Keratinocyte (primary cell): Measurements from ENCODE around the gene MYH9.

Experiments
- EZH2 ChIP-seq: IDR thresholded peaks from one replicate; pipeline ENCODE4 v1.6.1; 2012; ENCODE audit warnings: inconsistent platforms, mild to moderate bottlenecking, low read length, moderate library complexity
- TF ChIP-seq, protein P1 (sequence below), 3 experiments: IDR thresholded peaks in 1 of 3; conservative IDR thresholded peaks in 1 of 3; optimal IDR thresholded peaks in 1 of 3; 2 replicates in 2 of 3; 3 replicates in 1 of 3; pipeline versions ENCODE3 to v1.5.1; 2011; ENCODE audit warnings: low read length in 3 of 3, mild to moderate bottlenecking in 3 of 3, moderate library complexity in 2 of 3, control low read depth in 1 of 3, inconsistent platforms in 1 of 3; ENCODE audit not compliant: insufficient read depth in 2 of 3; ENCODE audit errors: extremely low read depth in 1 of 3

DNA sequence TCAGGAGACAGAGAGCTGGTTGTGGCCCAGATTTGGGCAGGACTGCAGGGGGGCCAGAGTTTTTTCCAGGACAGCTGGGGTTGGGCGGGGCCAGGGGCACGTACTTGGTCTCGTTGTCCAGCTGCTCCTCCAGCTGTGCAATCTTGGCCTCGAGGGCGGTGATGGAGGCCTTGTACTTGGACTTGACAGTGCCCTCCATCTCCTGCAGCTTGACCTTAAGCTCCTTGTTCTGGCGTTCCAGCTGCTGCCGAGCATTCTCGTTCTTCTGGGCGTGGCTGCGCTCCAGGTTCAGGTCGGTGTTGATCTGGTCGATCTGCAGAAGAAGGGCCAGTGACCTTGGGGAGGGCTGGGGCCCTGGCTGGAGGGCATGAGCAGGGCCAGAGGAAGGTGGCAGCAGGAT is 102.8 kb downstream of the MYH9 start:
- TF ChIP-seq, protein P1, sequence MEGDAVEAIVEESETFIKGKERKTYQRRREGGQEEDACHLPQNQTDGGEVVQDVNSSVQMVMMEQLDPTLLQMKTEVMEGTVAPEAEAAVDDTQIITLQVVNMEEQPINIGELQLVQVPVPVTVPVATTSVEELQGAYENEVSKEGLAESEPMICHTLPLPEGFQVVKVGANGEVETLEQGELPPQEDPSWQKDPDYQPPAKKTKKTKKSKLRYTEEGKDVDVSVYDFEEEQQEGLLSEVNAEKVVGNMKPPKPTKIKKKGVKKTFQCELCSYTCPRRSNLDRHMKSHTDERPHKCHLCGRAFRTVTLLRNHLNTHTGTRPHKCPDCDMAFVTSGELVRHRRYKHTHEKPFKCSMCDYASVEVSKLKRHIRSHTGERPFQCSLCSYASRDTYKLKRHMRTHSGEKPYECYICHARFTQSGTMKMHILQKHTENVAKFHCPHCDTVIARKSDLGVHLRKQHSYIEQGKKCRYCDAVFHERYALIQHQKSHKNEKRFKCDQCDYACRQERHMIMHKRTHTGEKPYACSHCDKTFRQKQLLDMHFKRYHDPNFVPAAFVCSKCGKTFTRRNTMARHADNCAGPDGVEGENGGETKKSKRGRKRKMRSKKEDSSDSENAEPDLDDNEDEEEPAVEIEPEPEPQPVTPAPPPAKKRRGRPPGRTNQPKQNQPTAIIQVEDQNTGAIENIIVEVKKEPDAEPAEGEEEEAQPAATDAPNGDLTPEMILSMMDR (optimal IDR thresholded peaks at IDR 0.05 in 1 of 3, IDR thresholded peaks at IDR 0.05 in 1 of 3, conservative IDR thresholded peaks at IDR 0.05 in 1 of 3; ENCODE audit: extremely low read depth in 1 of 3, insufficient read depth in 2 of 3, low read length in 3 of 3): no peak
- TF ChIP-seq EZH2: no peak
